HUES48 (cell line): ENCODE measurements around the gene SKAP2.
A peak's percentile ranks its signal among the peaks of the same experiment; 100 is the strongest.

ENCODE experiments used
- H3K27ac ChIP-seq: one replicate; pipeline ENCODE4 v1.7.0; 2013; ENCODE audit warnings: low read depth, low read length, inconsistent platforms
- H3K27me3 ChIP-seq: 2 replicates; pipeline ENCODE4 v1.6.1; 2013; ENCODE audit warnings: mild to moderate bottlenecking, low read length; ENCODE audit not compliant: control insufficient read depth, insufficient read depth
- H3K36me3 ChIP-seq: 2 replicates; pipeline ENCODE4 v1.6.1; 2013; ENCODE audit warnings: low read length; ENCODE audit not compliant: control insufficient read depth, insufficient read depth
- H3K4me1 ChIP-seq: 2 replicates; pipeline ENCODE4 v1.6.1; 2013; ENCODE audit warnings: mild to moderate bottlenecking, low read length; ENCODE audit not compliant: control insufficient read depth, insufficient read depth
- H3K4me3 ChIP-seq: 2 replicates; pipeline ENCODE4 v1.5.1; 2013; ENCODE audit warnings: mild to moderate bottlenecking, low read depth, low read length
- H3K9ac ChIP-seq: 2 replicates; pipeline ENCODE4 v1.6.1; 2013; ENCODE audit warnings: mild to moderate bottlenecking, low read depth, low read length, moderate library complexity
- H3K9me3 ChIP-seq: 2 replicates; pipeline ENCODE4 v1.6.1; 2013; ENCODE audit warnings: low read length; ENCODE audit not compliant: control insufficient read depth, insufficient read depth

Gene SKAP2

DNA sequence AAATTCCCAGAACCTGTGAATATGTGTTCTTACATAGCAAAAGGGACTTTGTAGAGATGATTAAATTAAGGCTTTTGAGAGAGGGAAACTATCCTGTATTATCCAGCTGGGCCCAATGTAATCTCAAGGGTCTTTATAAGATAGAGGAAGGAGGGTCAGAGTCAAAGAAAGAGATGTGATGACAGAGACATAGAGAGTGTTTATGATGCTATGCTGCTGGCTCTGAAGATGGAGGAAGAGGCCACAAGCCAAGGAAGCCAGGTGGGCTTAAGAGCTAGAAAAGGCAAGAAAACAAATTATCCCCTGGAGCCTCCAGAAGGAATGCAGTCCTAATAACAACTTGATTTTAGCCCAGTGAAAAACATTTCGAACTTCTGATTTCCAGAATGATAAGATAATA, 15.3 kb upstream of the SKAP2 start:
- Histone ChIP-seq H3K4me3 (no peak overlapping the region), H3K4me1 (no peaks in the 10 kb centered on the region), H3K9ac (no peak overlapping the region), H3K27me3 (no peaks in the 10 kb centered on the region), H3K36me3 (no peaks in the 10 kb centered on the region), H3K9me3 (no peaks in the 10 kb centered on the region), H3K27ac (no peak overlapping the region)

DNA sequence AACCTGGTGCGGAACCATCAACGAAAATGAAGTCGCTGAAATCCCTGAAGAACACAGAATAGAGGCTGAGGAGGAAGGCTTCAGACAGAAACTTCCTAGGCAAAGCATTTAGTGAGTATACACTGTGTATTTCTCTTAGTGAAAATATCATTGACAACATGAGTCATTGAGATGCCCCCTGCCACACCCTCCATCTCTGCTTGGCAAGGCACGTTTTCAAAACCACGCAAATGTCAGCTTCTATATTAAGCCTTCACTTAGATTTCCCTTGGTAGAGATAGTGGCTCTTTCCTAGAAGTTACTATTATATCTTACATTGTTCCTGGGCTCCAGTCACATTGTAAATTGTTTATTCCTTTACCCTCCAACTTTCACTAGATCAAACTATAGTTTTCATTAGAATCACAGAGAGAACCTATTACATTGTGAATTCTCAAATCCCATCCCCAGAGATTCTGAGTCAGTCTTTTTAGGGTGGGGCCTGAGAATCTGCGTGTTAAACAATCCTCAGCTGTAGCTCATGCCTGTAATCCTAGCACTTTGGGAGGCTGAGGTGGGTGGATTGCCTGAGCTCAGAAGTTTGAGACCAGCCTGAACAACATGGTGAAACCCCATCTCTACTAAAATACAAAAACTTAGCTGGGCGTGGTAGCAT, 4.6 kb upstream of the SKAP2 start:
- Histone ChIP-seq H3K9me3 (no peaks in the 10 kb centered on the region), H3K4me3 (no peak overlapping the region), H3K9ac (no peak overlapping the region), H3K4me1 (0 out of 2 replicates have a peak, but pooled peaks cover 3% of the 10 kb centered on the region), H3K36me3 (no peaks in the 10 kb centered on the region), H3K27me3 (peaks cover 9% of the 10 kb centered on the region), H3K27ac (no peak overlapping the region)

DNA sequence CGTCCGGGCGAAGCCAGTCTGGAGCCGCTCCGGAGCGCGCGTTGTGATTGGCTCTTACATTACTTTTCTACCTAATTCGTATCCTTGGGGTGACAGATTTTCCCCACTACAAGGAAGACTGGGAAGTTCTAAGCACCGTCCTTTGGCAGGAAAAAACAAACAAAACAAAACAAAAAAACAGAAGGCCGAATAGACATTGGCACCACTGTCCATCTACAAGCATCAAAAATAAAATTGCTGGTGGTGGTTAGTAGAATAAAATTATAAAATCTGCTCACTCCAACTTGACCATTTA, 651 bp upstream of the SKAP2 start:
- peak overlapping the region; percentile 90 for H3K27ac ChIP-seq
- peak overlapping the region; percentile 85 for H3K9ac ChIP-seq
- H3K36me3 ChIP-seq, result no peaks in the 10 kb centered on the region
- peak overlapping the region; percentile 92 for H3K4me3 ChIP-seq
- peaks cover 15% of the 10 kb centered on the region for H3K4me1 ChIP-seq
- H3K27me3 ChIP-seq, result peaks cover 41% of the 10 kb centered on the region
- no peaks in the 10 kb centered on the region for H3K9me3 ChIP-seq

DNA sequence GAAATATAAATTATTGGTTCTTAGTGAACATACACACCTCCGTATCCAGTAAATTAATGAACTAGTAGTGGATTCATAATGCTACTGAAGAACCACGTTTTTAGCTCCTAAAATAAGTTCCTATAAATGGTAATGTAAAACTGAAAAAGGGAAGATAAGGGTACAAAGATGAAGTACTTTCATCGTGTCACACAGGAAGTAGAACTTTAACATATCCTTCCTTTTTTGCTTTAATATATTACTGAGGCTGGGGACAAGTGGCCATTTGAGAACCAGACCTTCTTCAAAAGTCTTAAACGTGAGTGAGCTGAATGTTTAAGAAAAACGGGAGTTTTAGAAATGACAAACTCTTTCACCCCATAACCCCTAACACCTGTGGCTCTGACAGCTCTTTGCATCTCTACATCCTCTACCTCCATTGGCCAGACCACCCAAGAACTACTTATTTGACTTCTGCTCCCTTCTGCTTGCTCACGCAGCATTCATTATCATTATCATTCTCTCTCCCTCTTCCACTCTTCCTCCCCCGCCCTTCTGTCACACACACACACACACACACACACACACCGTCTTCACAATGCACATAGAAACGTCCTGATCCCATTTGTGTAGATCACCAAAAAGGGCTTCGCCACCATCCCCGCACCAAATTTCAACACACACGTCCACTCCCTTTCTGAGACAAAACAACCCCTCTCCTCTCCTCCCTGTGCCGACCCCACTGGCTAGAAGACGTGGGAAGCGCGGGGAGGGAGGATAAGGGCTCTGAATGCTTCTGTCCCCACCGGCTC, 677 bp downstream of the SKAP2 start:
- H3K27ac ChIP-seq, result peak overlapping the region; percentile 71
- no peaks in the 10 kb centered on the region for H3K36me3 ChIP-seq
- H3K4me1 ChIP-seq, result peaks cover 18% of the 10 kb centered on the region
- no peaks in the 10 kb centered on the region for H3K9me3 ChIP-seq
- peak overlapping the region; percentile 92 for H3K4me3 ChIP-seq
- H3K9ac ChIP-seq, result peak overlapping the region; percentile 2; the same call in 1 of the 2 replicates
- H3K27me3 ChIP-seq, result peaks cover 55% of the 10 kb centered on the region

DNA sequence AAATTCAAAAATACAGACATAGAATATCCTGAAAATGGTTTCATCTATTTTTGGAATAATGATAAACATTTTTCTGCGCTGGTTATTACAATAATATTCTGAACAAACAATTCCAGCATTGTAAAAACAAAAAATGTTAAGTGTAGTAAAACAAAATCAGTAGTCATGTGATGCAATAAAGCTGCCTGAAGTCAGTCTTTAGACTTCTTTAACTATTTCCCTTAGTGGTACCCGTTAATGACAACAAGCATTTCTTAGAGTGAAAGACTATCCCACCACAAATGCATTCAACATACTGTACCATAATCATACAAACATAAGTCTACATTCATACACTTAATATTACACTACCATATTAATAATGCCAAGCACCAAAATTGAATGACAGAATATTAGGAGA, 1.6 kb downstream of the SKAP2 start:
- no peak overlapping the region for H3K4me3 ChIP-seq
- no peak overlapping the region for H3K9ac ChIP-seq
- H3K36me3 ChIP-seq, result no peaks in the 10 kb centered on the region
- no peaks in the 10 kb centered on the region for H3K9me3 ChIP-seq
- peaks cover 26% of the 10 kb centered on the region for H3K4me1 ChIP-seq
- H3K27ac ChIP-seq, result no peak overlapping the region
- peaks cover 63% of the 10 kb centered on the region for H3K27me3 ChIP-seq

DNA sequence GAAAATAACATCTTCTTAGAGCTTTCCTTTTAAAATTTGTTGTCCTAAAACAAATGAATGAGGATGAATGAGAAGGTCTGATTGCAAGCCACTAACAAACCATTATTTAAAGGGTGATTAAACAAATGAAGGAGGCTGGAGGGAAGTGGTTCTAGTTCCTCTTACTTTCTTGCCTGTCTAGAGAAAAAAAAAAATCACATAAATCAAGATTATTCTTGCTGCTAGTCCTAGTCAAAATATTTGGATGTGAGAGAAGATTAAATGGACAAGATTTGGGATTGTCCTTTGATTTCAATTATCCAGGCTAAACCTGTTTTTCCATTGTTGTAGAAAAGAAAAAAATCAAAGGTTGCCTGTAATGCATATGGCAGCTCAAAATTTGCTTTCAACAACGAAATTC, 3.3 kb downstream of the SKAP2 start:
- H3K27me3 ChIP-seq, result peaks cover 80% of the 10 kb centered on the region
- peaks cover 37% of the 10 kb centered on the region for H3K4me1 ChIP-seq
- no peak overlapping the region for H3K4me3 ChIP-seq

DNA sequence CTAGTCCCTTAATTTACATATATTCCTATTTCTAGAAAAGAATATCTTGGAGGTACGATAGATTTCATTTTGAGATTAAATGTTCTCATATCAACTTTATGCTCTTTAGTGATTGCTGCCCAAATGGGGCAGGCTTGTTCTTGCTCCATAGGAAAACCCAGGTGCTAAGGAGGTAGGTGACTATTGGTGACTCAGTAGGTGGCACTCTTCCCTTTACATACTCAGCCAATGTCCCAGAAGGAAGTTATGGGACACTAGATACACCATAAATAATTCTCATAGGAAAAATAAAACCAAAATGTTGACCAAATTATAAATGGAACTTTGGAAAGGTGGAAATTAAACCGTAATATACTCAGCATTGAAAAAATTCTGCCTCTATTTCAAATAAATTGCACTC, 4.0 kb downstream of the SKAP2 start:
- Histone ChIP-seq H3K9ac (no peak overlapping the region), H3K27ac (no peak overlapping the region), H3K4me3 (no peak overlapping the region), H3K9me3 (no peaks in the 10 kb centered on the region), H3K36me3 (no peaks in the 10 kb centered on the region), H3K4me1 (peaks cover 37% of the 10 kb centered on the region), H3K27me3 (peaks cover 80% of the 10 kb centered on the region)

More for the DNA sequence above, 3.3 kb downstream of the SKAP2 start:
- Histone ChIP-seq H3K27ac (no peak overlapping the region), H3K9ac (no peak overlapping the region), H3K9me3 (no peaks in the 10 kb centered on the region), H3K36me3 (no peaks in the 10 kb centered on the region)

DNA sequence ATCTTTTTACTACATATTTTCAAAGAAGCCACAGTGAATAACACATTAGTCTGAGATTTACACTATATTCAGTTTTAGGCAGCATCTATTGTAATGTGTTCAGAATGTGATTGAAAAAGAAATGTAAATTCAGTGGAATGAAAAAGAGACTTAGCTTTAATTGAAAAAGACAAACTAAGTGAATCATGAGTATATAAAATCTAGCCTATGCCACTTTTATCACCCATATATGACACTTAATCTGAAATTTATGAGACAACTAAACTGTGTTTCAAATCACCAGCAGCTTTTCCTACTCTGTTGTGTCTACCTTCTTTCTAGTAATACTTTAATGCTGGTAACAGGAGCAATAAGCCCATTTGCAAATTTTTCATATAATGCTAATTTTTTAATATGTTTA, 4.7 kb downstream of the SKAP2 start:
- Histone ChIP-seq H3K9me3 (no peaks in the 10 kb centered on the region), H3K9ac (no peak overlapping the region), H3K27ac (no peak overlapping the region), H3K4me3 (no peak overlapping the region), H3K27me3 (peaks cover 87% of the 10 kb centered on the region), H3K4me1 (peaks cover 34% of the 10 kb centered on the region), H3K36me3 (no peaks in the 10 kb centered on the region)

DNA sequence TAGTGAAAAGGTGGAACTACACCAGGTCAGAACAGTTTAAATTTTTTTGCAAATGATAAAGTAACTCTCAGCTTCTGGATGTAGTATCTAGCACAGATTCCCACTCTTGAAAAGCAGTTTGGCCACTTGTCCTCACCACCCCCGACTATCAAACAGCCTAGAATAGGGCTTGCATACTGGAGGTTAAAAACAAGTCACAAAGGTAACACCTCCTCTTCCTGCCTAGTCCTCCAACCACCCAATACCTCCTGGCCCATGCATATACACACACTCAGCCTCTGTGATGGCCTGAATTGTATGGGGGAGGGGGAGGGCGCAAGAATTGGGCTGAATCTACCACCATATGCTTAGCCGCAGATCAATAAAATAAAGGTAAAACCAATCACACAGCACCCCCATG, 5.7 kb downstream of the SKAP2 start:
- peaks cover 33% of the 10 kb centered on the region for H3K4me1 ChIP-seq
- H3K36me3 ChIP-seq, result no peaks in the 10 kb centered on the region
- no peak overlapping the region for H3K4me3 ChIP-seq
- H3K27ac ChIP-seq, result no peak overlapping the region
- H3K9ac ChIP-seq, result no peak overlapping the region
- H3K27me3 ChIP-seq, result peaks cover 87% of the 10 kb centered on the region
- no peaks in the 10 kb centered on the region for H3K9me3 ChIP-seq

DNA sequence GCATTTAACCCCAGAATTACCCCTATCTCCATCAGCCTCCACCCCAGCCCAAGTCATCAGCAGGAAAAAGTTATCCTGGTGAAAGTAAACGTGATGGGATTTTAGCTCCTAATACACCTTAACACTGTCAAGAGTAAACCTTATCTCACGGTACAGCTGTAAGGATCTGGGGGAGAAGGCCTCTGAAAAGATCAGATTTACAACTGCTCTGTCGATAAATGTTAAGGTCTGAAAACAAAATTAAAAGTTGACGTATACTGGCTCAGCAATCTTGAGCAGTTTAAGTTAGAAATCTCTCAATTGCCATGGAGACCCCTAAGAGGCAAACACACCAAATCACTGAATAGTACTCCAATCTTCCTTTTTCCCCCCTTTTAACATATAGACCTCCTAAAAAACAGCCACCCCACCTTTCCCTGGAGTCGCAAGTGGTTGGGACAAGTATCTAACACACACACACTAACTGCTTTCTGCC, 6.1 kb downstream of the SKAP2 start:
- no peaks in the 10 kb centered on the region for H3K36me3 ChIP-seq
- no peak overlapping the region for H3K9ac ChIP-seq
- H3K4me1 ChIP-seq, result peaks cover 29% of the 10 kb centered on the region
- H3K27me3 ChIP-seq, result peaks cover 83% of the 10 kb centered on the region
- no peaks in the 10 kb centered on the region for H3K9me3 ChIP-seq
- H3K4me3 ChIP-seq, result peak overlapping the region; percentile 51; the same call in 1 of the 2 replicates
- H3K27ac ChIP-seq, result no peak overlapping the region

DNA sequence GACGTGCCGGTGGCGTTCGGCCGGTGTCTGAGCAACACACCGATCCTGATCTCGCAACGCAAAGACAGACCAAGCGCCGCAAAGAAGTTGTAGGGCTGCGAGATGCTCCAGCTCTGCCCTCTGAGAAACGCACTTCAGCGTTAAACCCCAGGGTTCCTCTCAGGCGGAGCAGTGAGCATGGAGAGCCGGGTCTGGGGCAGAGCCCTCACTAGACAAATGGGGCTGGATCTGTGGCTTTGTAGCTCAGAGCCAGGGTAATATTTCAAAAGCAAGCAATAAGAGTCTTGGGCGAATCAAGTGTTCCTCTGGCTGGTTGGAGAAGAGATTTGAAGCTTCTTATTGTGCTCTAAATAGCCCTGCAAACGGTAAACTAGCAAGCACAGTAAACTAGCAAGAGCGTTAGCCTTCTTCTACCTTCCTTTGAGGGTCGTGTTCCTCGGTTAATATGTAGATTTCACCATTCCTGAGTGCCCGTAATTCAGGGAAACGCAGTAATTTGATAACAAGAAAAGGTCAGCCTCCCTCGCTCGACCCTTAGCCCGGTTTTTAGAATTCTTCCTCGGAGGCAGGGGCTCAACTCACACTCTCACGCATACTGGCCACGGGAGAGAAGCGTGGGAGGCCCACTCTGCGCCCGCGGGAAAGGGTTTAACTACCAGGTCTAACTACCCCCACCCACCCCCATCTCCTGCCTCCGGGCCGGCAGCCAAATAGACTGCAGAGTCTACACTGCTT, 6.7 kb downstream of the SKAP2 start:
- Histone ChIP-seq H3K27ac (peak overlapping the region; percentile 21), H3K9ac (no peak overlapping the region), H3K4me3 (peak overlapping the region; percentile 51), H3K4me1 (peaks cover 29% of the 10 kb centered on the region), H3K9me3 (no peaks in the 10 kb centered on the region), H3K27me3 (peaks cover 81% of the 10 kb centered on the region), H3K36me3 (no peaks in the 10 kb centered on the region)
